COLO668 (cell line): ENCODE results near the gene PGAM1.
A peak's percentile ranks its signal among the peaks of the same experiment; 100 is the strongest.
"Not testable (repeated sequence)": the region's sequence is repeated elsewhere in the genome, so short reads cannot be mapped to it uniquely, and the experiment has no call there.

ENCODE experiments used
- DNase-seq: peaks from one replicate; lab custom pipeline; 2025; ENCODE audit not compliant: unreplicated experiment; lab: John Stamatoyannopoulos, UW

PGAM1 gene

DNA sequence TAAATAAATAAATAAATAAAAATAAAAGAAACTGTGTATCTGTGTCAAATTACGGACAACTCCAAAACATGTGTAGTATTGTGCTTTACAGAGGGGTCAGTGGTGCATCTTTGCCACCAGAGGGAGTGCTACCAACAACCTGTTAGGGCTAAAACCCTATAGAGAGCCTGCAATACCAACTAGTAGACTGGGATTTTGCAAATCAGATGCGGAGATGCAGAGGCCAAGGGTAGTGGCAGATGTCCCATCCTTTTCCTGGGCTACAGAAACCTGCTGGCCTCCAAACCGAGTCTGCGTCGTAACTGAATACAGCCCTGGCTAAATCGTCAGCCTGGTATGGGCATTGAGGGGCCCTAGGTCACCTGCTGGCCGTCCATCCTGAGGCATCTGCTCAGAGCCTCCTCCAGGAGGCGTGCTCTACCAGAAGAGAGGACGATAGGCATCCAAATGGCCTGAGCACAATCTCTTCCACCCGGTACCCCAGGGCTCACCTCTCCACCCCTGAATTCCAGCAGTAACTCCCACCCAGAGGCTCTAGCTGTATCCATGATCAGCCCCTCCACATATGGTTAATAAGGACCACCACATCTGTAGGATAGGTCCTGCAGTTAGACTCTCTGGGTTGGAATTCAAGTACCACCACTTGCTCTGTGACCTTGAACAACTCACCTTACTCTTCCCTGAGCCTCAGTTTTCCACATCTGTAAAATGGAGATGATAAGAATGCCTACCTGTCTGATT is 18.6 kb upstream of the PGAM1 start:
- DNase-seq = peak; percentile 54

DNA sequence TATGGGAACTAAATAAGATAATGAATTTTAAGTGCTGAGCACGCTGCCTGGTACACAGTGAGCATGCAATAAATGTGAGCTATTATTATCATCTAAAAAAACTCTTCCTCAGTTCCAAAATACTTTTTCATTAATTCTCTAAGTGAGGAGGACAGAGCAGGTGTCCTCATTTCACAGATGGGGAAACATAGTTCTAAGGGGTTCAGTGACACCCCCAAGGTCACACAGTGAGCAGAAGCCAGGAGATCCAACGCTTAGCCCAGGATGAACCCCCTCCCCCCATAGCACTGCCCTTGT is 18.1 kb upstream of the PGAM1 start:
- no peak for DNase-seq

DNA sequence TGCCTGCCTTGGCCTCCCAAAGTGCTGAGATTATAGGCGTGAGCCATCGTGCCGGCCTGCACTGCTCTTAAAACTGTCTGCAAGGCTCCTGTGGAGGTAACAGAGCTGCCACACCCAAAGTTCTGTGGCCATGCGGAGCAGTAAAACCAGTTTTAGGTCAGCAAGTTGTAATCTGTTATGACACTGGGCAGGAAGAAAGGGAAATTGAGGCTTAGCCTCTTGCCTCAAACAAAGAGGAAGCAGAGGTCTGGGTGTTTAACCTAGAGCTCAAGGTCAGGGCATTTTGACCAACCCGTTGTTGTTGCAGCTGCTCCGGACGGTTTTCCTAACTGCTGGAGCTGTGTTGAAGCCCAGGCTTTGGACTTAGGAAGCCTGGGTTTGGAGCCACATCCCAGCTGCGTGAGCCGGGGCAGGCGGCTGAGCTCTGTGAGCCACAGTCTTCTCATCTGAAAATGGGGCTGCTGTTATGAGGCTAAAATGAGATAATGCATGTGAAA is 17.4 kb upstream of the PGAM1 start:
- no peak for DNase-seq

DNA sequence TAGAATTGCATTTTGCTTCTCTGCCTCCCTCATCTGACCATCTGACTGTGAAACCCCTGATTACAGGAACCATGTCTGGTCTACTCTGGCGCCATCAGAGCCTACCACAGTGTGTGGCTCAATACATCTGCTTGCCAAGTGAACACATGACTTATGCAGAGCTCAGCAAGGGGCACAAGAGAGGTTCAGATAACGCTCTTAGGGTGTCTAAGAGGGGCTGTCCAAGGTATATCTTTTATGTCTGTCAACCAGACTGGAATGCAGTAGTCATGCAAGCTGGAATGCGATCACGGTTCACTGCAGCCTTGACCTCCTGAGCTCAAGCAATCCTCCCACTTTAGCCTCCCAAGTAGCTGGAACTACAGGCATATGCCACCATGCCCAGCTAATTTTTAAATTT is 14.6 kb upstream of the PGAM1 start:
- no peak for DNase-seq

DNA sequence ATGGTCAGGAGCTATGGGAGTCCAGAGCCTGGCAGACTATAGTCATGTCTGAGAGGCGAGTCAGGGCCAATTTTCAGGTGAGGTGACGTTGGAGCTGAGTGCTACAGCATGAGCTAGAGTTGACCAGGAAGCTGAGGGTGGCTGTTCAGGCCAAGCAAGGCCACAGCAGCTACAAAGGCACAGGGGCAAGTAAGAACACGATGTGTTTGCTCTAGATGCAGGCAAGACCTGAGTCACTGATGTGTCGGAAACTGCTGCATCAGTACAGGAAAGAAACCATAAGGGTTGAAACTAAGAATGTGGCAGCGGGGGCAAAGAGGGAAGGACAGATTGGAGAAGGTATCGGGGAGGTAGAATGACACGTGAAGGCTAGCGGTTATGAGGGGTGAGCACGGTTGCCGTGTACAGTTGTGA is 13.1 kb upstream of the PGAM1 start:
- DNase-seq = no peak

DNA sequence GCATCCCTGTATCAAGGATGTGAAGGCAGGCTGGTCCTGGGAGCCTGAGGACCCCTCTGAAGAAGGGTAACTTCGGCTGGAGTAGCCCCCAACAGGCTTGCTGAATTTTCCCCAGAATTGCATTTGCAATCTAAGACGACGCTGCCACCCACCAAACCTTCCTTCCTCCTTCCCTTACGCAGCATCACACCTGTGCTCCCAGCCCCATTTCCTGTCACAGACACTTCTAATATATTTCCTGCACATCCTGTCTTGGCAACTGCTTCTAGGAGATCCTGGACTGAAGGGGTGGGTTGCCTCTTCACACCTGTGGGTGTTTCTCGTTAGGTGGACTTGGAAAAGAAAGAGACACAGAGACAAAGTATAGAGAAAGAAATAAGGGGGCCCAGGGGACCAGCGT is 9.4 kb upstream of the PGAM1 start:
- no peak for DNase-seq

DNA sequence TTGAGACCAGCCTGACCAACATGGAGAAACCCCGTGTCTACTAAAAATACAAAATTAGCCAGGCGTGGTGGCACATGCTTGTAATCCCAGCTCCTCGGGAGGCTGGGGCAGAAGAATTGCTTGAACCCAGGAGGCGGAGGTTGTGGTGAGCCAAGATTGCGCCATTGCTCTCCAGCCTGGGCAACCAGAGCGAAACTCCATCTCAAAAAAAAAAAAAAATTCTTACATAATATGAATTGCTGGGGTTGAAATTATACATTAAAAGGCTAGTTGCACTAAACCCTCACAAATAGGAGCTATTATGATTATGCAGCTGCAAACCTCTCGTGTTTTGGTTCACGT is 2.3 kb upstream of the PGAM1 start:
- not testable (repeated sequence) for DNase-seq

DNA sequence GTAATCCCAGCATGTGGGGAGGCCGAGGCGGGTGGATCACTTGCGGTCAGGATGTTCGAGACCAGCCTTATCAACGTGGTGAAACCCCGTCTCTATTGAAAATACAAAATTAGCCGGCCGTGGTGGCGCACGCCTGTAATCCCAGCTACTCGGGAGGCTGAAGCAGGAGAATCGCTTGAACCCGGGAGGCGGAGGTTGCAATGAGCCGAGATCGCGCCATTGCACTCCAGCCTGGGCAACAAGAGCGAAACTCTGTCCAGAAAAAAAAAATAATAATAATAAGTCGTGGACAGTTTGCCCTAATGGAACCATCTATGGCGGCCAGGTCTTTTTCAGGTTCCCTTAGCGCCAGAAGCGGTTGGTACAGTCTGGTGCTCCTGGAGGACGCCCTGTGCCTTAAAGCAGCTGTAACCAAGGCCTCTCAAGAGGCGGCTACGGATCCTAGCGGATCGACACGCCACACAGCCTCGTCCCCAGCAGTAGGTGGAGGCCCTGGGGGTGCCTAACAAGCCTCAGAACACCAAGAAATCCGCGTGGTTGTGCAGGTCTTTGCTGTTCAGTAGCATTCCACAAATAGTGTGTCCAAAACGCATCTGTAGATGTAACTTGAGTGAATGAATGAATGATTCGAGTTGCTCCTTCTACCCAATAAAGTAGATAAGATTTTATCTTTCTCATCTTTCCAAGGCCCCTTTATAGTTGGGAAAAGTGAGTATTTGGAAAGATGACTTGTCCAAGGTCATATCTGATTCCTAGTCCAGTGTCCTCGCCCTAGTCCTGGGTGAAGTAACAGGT is 982 bp downstream of the PGAM1 start:
- peak; percentile 7 for DNase-seq

DNA sequence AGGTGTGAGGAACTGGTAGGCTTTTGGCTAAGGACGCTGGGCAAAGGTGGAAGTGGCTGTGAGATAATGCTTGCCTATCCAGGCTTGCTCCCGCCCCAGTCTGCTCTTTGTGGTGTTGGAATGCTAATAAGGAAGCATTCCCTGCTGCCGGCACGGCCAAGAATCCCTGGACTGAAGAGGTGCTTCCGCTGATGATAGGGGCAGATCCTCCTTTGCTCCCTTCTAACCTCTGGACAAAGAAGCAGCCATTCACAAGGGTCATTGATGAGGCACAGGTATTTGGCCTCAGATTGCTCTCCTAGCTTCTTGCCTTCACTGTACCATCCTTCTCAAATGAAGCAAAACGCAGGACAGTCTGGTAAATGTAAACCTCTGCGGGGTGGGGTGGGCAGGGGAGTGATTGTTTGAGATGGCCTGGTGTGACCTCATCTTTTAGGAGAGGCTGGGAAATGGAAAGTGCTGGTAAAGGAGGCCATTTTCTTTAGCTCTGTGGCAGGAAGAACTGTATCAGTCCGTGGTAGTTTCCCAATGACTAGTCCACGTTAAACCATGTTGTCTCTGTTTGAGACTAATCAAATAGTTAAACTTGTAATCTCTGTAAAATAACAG is 1.7 kb downstream of the PGAM1 start:
- peak; percentile 16 for DNase-seq

DNA sequence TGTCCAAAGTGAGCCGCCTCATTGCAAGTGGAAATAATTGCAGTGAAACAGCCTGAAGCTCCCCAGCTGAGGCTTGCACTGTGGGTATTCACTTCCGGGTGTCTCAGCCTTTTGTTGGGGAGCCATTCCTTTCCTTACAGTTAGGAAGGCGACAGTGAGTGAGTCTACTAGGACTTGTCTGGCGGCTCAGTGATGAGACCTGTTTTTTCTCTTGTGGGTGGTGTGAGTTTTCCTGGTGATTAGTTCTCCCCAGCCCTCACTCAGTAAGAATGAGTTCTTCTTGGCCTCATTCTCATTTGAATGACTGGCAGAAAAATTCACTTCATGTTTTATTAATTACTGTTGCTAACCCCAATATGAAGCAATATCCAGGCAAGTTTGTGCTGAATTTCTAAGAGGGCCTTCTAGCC is 2.6 kb downstream of the PGAM1 start:
- DNase-seq = no peak

DNA sequence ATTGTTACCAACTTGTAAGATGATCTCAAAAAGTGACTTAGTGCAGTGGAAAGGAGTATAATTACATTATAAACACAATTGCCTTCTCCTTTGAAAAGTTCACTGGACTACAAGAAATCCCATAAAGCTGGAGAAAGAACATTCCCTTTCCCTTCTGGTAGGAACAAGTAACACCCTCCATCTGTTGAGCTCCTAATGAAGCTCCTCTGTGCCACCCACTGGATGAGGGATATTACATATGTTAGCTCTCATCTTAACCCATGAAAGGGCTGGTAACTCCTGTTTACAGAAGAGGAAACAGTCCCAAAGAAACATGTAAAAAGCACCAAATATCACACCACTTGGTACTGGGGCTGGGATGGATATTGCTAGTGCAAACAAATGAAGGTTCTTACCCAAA is 8.1 kb downstream of the PGAM1 start:
- DNase-seq = no peak

DNA sequence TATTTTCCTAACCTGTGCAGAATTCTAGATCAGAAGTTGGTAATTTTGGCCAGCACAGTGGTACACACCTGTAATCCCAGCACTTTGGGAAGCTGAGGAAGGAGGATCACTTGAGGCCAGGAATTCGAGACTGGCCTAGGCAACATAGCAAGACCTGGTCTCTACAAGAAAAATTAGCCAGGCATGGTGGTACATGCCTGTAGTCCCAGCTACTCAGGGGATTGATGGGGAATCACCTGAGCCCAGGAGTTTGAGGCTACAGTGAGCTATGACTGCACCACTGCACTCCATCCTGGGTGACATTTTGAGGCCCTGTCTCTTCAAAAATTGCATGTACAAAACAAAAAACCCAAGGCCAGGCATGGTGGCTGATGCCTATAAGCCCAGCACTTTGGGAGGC is 8.6 kb downstream of the PGAM1 start:
- no peak for DNase-seq

DNA sequence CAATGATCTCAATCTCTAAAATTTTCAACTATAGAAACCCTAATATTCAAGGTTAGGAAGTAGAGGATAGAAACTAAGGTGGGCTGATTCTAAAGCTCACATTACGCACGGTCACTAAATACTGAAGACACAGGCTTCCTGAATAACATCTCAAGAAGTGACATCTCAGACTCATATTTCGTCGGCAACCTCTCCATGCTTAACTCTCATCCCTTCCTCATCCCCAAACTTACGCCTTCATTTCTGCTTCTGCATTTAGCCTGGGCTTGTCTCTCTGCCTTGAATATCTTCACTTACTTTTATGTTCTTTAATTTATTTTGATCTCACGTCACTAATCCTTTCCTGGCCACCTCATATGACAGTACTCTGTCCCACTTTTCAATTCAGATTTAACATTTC is 9.2 kb downstream of the PGAM1 start:
- DNase-seq = no peak

DNA sequence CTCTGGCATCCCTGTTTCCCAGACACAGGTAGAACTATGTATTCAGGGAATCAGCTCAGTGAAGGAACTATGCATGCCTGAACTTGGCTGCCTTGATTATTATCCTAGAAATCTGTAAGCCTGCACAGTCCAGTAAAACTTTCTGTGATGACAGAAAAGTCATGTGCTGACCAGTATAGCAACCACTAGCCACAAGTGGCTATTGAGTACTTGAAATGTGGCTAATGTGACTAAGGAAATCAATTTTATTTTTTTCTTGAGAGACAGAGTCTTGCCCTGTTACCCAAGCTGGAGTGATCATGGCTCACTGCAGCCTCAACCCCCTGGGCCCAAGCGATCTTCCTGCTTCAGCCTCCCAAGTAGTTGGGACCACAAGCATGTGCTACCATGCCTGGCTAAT is 16.3 kb downstream of the PGAM1 start:
- DNase-seq = no peak

DNA sequence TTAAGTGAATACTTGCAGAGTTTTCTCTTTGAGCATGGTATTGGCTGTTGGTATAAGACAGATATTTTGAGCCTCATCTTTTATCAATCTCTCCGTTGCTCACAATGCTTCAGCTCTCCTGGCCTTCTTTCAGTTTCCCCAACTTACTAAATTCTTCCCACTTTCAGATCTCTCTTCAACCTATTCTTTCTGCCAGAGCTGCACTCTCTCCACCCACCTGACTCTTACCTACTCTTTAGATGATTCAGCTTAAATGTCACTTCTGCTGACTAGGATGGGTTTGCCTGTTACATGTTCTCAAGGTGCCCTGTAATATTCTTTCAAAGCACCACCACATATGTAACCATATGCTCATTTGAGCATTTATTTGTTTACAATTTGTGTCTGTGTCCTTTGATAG is 18.2 kb downstream of the PGAM1 start:
- no peak for DNase-seq

DNA sequence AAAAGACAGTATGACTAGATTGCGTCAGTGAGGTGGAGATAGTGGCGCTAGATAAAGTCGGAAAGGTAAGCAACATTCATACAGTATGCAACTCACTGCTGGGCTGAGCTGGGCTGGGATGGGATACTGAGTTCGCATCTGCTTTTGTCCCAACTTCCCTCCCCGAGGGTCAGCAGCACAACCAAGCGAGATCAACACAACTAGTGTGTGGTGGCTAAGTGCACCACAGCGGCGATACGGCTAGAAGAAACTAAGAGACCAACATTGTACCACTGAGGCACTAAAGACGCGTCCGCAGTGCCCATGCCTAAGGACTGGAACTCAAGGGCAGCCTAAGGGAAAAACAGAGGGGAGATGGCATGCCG is 19.3 kb downstream of the PGAM1 start:
- DNase-seq = no peak

DNA sequence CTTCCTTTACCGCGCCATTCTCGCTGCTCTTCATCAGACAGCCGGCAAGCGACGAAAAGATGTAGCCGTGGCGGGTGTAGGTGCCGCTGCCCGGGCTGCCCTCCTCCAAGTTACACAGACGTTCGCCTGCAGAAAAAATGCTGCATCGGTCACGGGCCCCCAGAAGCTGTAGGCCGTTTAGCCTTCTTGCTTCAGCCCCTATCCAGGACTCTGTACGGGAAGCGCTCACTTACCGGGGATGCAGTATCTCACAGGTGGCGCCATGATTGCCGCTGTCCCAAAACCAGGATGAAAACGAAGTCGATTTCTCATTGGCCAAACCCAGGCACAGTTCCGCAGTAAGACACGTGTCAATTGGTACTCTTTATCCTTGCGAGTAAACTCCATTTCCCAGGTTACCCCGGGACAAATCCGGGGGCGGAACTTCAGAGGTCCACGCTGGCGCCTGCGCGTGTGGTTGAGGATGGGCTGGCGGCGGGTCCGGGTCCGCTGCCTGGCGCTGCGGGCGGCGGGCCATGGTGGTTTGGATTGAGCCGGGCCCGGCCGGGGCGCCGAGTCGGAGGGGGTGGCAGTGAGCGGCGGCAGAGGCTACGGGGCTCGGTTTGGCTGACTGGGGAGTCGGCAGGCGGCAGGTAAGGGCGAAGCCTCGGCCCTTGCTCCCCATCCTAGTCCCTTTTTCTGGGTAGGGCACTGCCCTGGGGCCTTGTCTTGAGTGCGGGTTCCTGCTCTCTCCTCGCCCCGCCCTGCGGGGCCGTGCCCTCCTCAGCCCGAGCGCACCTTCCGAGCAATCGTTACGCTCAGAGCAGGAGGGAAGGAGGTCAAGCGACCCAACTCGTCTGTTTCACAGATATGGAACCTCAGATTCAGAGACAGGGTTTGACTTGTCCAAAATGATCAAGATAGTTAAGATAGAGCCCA is 20.0 kb downstream of the PGAM1 start, which contains the start of the genes EXOSC1 and ZDHHC16:
TSS of gene EXOSC1 (minus strand) at position 285 of the 918 bp plus-strand sequence. CDS start at position 264, 21 bp downstream.
TSS of gene ZDHHC16 (plus strand) at position 454 of the 918 bp plus-strand sequence. CDS start 5,501 bp downstream, outside the sequence.
- DNase-seq = peak; percentile 81

DNA sequence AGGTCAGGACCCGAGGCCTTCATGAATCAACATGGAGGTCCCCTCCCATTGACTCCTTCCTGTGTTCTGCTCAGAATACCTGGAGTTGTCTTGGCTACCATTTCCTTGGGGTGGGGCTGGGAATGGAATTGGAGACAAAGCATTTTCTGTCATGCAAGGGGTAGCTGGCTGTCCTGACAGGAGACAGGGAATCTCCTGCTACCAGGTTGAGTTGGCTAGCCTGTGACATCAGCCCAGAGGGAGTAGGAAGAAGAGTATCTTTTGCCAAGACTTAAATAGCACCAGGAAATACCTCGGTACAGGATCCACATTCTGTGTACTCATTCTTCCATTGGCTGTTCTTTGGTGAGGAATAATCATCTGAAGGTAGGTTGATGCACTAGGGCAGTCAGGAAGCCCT is 24.8 kb downstream of the PGAM1 start:
- DNase-seq = no peak

DNA sequence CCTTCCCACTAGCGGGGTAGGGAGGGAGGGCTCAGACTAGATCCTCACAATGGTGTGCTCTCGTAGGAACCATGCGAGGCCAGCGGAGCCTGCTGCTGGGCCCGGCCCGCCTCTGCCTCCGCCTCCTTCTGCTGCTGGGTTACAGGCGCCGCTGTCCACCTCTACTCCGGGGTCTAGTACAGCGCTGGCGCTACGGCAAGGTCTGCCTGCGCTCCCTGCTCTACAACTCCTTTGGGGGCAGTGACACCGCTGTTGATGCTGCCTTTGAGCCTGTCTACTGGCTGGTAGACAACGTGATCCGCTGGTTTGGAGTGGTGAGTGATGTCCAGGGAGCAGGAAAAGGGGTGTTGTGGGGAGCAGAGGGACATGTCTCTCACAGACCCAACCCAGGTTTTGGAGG is 25.6 kb downstream of the PGAM1 start:
- DNase-seq = no peak

DNA sequence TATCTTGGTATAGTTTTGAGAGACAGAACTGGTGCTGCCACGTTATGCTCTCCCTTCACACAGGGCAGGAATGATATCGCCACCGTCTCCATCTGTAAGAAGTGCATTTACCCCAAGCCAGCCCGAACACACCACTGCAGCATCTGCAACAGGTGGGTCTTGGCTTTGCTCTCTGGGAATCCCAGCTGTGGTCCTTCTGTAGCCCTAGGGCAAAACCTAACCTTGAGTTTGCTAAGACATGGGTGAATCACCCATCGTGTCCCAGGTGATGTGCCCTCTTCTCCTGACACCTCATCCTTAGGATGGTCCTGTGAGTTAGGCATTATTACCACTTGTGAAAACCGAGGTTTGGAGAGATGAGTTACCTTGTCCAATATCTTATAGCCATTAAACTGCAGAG is 26.4 kb downstream of the PGAM1 start:
- DNase-seq = no peak
